Nephron (organoid): ENCODE measurements around the gene PYGB.

Source experiments
- H3K27ac Mint-ChIP-seq, 3 experiments: 2 replicates each; pipeline ENCODE4 v1.8.0; 2020; ENCODE audit warnings: mixed read lengths in 3 of 3, mild to moderate bottlenecking in 2 of 3, moderate library complexity in 1 of 3
- H3K27me3 Mint-ChIP-seq: 2 replicates; pipeline ENCODE4 v1.8.0; 2021; ENCODE audit warnings: low read depth, mild to moderate bottlenecking, moderate library complexity, mixed read lengths
- H3K36me3 Mint-ChIP-seq: 2 replicates; pipeline ENCODE4 v1.8.0; 2020; ENCODE audit warnings: low read depth, mixed read lengths
- H3K4me1 Mint-ChIP-seq: 2 replicates; pipeline ENCODE4 v1.8.0; 2020; ENCODE audit warnings: mixed read lengths
- H3K4me3 Mint-ChIP-seq, 3 experiments: 2 replicates each; pipeline ENCODE4 v1.8.0; 2020; ENCODE audit warnings: mild to moderate bottlenecking in 3 of 3, mixed read lengths in 3 of 3, moderate library complexity in 2 of 3
- H3K9me3 Mint-ChIP-seq: 2 replicates; pipeline ENCODE4 v1.8.0; 2020; ENCODE audit warnings: mixed read lengths
- CTCF ChIP-seq, 3 experiments: fragments of 200-600 bp; sonication (generic); IDR thresholded peaks; one replicate each; pipeline ENCODE4 v1.5.0; 2021; ENCODE audit warnings: antibody characterized with exemption in 3 of 3; ENCODE audit not compliant: unreplicated experiment in 3 of 3

The PYGB gene

GRCh38 chr20:25252686-25253421 lies 5.0 kb downstream of the PYGB start:
- peak overlapping the region in 1 of 3 experiments; percentile 50 for H3K27ac Mint-ChIP-seq
- H3K4me3 Mint-ChIP-seq = no peak overlapping the region
- H3K9me3 Mint-ChIP-seq = peaks cover 1% of the 10 kb centered on the region
- peaks cover 17% of the 10 kb centered on the region for H3K36me3 Mint-ChIP-seq
- no peak for TF ChIP-seq CTCF (IDR thresholded peaks at IDR 0.05; ENCODE audit: unreplicated experiment in 3 of 3)
- H3K27me3 Mint-ChIP-seq = no peaks in the 10 kb centered on the region
- H3K4me1 Mint-ChIP-seq = peaks cover 44% of the 10 kb centered on the region

- H3K27ac Mint-ChIP-seq = peak overlapping the region in 2 of 3 experiments; percentile 54 to 78
- H3K27me3 Mint-ChIP-seq = no peaks in the 10 kb centered on the region
- peak overlapping the region in 1 of 3 experiments; percentile 10 for H3K4me3 Mint-ChIP-seq
- peaks cover 42% of the 10 kb centered on the region for H3K4me1 Mint-ChIP-seq
- TF ChIP-seq CTCF (IDR thresholded peaks at IDR 0.05; ENCODE audit: unreplicated experiment in 3 of 3) = no peak
- peaks cover 26% of the 10 kb centered on the region for H3K36me3 Mint-ChIP-seq
- H3K9me3 Mint-ChIP-seq = peaks cover 2% of the 10 kb centered on the region
These were observed 5.9 kb downstream of the PYGB start for GRCh38 chr20:25253606-25254275.

GRCh38 chr20:25254571-25254970 lies 6.7 kb downstream of the PYGB start:
- peak overlapping the region in 2 of 3 experiments; percentile 22 to 50 for H3K27ac Mint-ChIP-seq
- no peak for TF ChIP-seq CTCF (IDR thresholded peaks at IDR 0.05; ENCODE audit: unreplicated experiment in 3 of 3)
- peaks cover 34% of the 10 kb centered on the region for H3K36me3 Mint-ChIP-seq
- H3K9me3 Mint-ChIP-seq = peaks cover 7% of the 10 kb centered on the region
- peaks cover 33% of the 10 kb centered on the region for H3K4me1 Mint-ChIP-seq
- peaks cover 4% of the 10 kb centered on the region for H3K27me3 Mint-ChIP-seq
- H3K4me3 Mint-ChIP-seq = no peak overlapping the region

DNA sequence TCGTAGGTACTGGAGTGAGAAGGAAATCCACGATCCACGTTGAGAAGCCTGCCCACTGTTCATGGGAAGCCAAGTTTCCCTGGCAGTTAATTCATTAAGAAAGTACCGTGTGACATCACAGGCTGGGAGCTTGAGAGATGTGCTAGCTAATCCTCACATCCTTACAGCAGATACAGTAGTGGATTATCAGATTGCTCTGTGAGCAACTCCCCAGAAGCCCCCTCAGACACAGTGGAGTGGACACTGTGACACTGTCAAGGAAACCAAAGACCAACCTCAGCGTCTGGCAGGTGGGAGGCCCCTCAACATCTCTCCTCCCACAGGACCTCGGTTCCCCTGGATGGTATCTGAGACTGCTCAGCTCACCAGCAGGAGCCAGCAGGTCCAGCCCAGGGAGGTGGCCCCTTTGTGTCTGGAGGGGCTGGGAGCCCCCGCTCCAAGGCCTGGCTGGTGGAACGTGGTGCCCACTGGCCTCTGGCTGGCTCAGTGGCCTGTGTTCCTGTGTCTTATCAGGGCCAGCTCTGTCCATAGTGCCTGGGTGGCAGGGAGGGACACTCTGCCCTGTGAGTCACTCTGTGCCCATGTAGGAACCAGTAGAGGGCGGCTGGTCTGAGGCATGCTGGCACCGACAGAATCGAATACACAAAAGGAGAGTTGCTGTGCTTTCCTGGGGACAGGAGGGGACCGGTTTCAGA lies 7.2 kb downstream of the PYGB start:
- Mint-ChIP-seq H3K36me3 (peaks cover 40% of the 10 kb centered on the region), H3K27ac (no peak overlapping the region), H3K4me1 (peaks cover 31% of the 10 kb centered on the region), H3K4me3 (no peak overlapping the region), H3K27me3 (peaks cover 4% of the 10 kb centered on the region), H3K9me3 (peaks cover 12% of the 10 kb centered on the region)
- no peak for TF ChIP-seq CTCF (IDR thresholded peaks at IDR 0.05; ENCODE audit: unreplicated experiment in 3 of 3)

GRCh38 chr20:25256226-25256859 lies 8.5 kb downstream of the PYGB start:
- Mint-ChIP-seq H3K9me3 (peaks cover 16% of the 10 kb centered on the region), H3K27ac (no peak overlapping the region), H3K27me3 (peaks cover 4% of the 10 kb centered on the region), H3K36me3 (peaks cover 48% of the 10 kb centered on the region), H3K4me1 (peaks cover 19% of the 10 kb centered on the region), H3K4me3 (no peak overlapping the region)
- no peak for TF ChIP-seq CTCF (IDR thresholded peaks at IDR 0.05; ENCODE audit: unreplicated experiment in 3 of 3)
